ENCODE measurements around the gene PFAS. TPM values are rescaled to one million over a fixed set of nuclear protein-coding genes. Genes with fewer than 3 reads are reported as not detected.

The PFAS gene
- total and polyA plus RNA-seq, 8 donors: 4.6 to 68.7 (median 12.4) TPM

- H3K4me1 ChIP-seq: peaks cover 8 to 13% (median 10%) of the 10 kb centered on the region in 4 donors
- H3K4me3 ChIP-seq: no peak overlapping the region
- H3K27ac ChIP-seq: no peak overlapping the region
- peak in 1 of 2 donors; percentile 73 for DNase-seq
- 43 to 83% (median 68%) methylated on average over 5 to 8 of the region's 8 CpGs for WGBS, 5 donors
- H3K36me3 ChIP-seq: peaks cover 15 to 53% (median 51%) of the 10 kb centered on the region in 4 donors
- no peaks in the 10 kb centered on the region for H3K9me3 ChIP-seq
- intact Hi-C loops (cut with DNase I; ENCODE audit: low total_unique reads): no loop called here
- TF ChIP-seq POLR2A (IDR thresholded peaks at IDR 0.05) (no peak), EP300 (IDR thresholded peaks at IDR 0.05) (no peak), POLR2AphosphoS5 (IDR thresholded peaks at IDR 0.05) (no peak), CTCF (IDR thresholded peaks at IDR 0.05) (peak in 2 of 7 experiments; percentile 10 to 42)
- no peaks in the 10 kb centered on the region for H3K27me3 ChIP-seq
Measured at GRCh38 chr17:8253801-8254200, 4.7 kb downstream of the PFAS start.

GRCh38 chr17:8254881-8255280, 5.8 kb downstream of the PFAS start:
- peaks cover 2 to 7% (median 3%) of the 10 kb centered on the region in 4 donors for H3K4me1 ChIP-seq
- no peaks in the 10 kb centered on the region for H3K9me3 ChIP-seq
- WGBS, 5 donors: 92 to 98% (median 96%) methylated on average over 11 of the region's 11 CpGs
- H3K4me3 ChIP-seq: no peak overlapping the region
- H3K27me3 ChIP-seq: no peaks in the 10 kb centered on the region
- TF ChIP-seq POLR2A (IDR thresholded peaks at IDR 0.05) (no peak), EP300 (IDR thresholded peaks at IDR 0.05) (no peak), CTCF (IDR thresholded peaks at IDR 0.05) (no peak), POLR2AphosphoS5 (IDR thresholded peaks at IDR 0.05) (no peak)
- no peak overlapping the region for H3K27ac ChIP-seq
- no peak for DNase-seq
- intact Hi-C loops (cut with DNase I; ENCODE audit: low total_unique reads): no loop called here
- peaks cover 17 to 64% (median 61%) of the 10 kb centered on the region in 4 donors for H3K36me3 ChIP-seq

- 91 to 99% (median 96%) methylated on average over 8 to 9 of the region's 9 CpGs for WGBS, 5 donors
- H3K4me3 ChIP-seq: no peak overlapping the region
- H3K27me3 ChIP-seq: no peaks in the 10 kb centered on the region
Measured at GRCh38 chr17:8255499-8255898, 6.4 kb downstream of the PFAS start.

GRCh38 chr17:8256291-8256690, 7.2 kb downstream of the PFAS start:
- Histone ChIP-seq H3K9me3 (no peaks in the 10 kb centered on the region), H3K4me3 (no peak overlapping the region), H3K36me3 (peaks cover 22 to 78% (median 75%) of the 10 kb centered on the region in 4 donors), H3K4me1 (no peaks in the 10 kb centered on the region), H3K27me3 (no peaks in the 10 kb centered on the region), H3K27ac (no peak overlapping the region)
- intact Hi-C loops (cut with DNase I; ENCODE audit: low total_unique reads): no loop called here
- DNase-seq: no peak
- no peak for TF ChIP-seq CTCF (IDR thresholded peaks at IDR 0.05)
- WGBS, 5 donors: 91 to 98% (median 94%) methylated on average over 10 of the region's 10 CpGs

More at GRCh38 chr17:8255499-8255898, 6.4 kb downstream of the PFAS start:
- intact Hi-C loops (cut with DNase I; ENCODE audit: low total_unique reads): no loop called here
- H3K27ac ChIP-seq: no peak overlapping the region
- peaks cover 0 to under 1% (median 0%) of the 10 kb centered on the region in 4 donors for H3K4me1 ChIP-seq
- no peaks in the 10 kb centered on the region for H3K9me3 ChIP-seq
- H3K36me3 ChIP-seq: peaks cover 18 to 70% (median 68%) of the 10 kb centered on the region in 4 donors
- no peak for DNase-seq
- TF ChIP-seq POLR2A (IDR thresholded peaks at IDR 0.05) (no peak), EP300 (IDR thresholded peaks at IDR 0.05) (no peak), POLR2AphosphoS5 (IDR thresholded peaks at IDR 0.05) (no peak), CTCF (IDR thresholded peaks at IDR 0.05) (no peak)
